B cell (primary cell): ENCODE data around the gene LAIR1. TPM values are rescaled to one million over a fixed set of nuclear protein-coding genes. Genes with fewer than 3 reads are reported as not detected.

Experiments used
- ATAC-seq: fragments of 200-7000 bp; cut with Tn5 transposase; one replicate; pipeline ENCODE4 v1.10.0; 2021; ENCODE audit warnings: low read depth, mild to moderate bottlenecking, moderate number of reproducible peaks, moderate library complexity
- CTCF ChIA-PET: fragments of 350-600 bp; sonication (Branson Sonifier 250); formaldehyde crosslinking; loops from one replicate; lab custom pipeline; 2021; ENCODE audit warnings: antibody characterized with exemption, inconsistent platforms; lab: Charles Lee
- POLR2A ChIA-PET: fragments of 350-600 bp; sonication (Branson Sonifier 250); formaldehyde crosslinking; loops from one replicate; lab custom pipeline; 2021; ENCODE audit warnings: antibody characterized with exemption; lab: Charles Lee
- DNase-seq: peaks from one replicate; pipeline ENCODE4 v3.0.0; 2013
- H2AFZ ChIP-seq: 2 replicates; pipeline ENCODE4 v1.6.1; 2012; ENCODE audit warnings: mild to moderate bottlenecking, low read depth, low read length; ENCODE audit not compliant: insufficient read depth, poor library complexity, severe bottlenecking
- H3K27ac ChIP-seq, 2 donors: 1 replicate in 1 of 2; 2 replicates in 1 of 2; pipeline ENCODE4 v1.5.1; 2012 to 2013; ENCODE audit warnings: low read length in 2 of 2, mild to moderate bottlenecking in 2 of 2, moderate library complexity in 1 of 2
- H3K27me3 ChIP-seq, 4 experiments: fragments of 200-600 bp in 1 of 4; sonication (generic) in 1 of 4; replicated peaks in 1 of 4; 1 replicate in 2 of 4; 2 replicates in 2 of 4; pipeline versions ENCODE4 v1.6.1 to v1.7.0; 2013 to 2016; ENCODE audit warnings: low read length in 3 of 4, mild to moderate bottlenecking in 2 of 4, mixed read lengths in 1 of 4, moderate library complexity in 1 of 4; ENCODE audit not compliant: insufficient read depth in 4 of 4, control insufficient read depth in 3 of 4; ENCODE audit errors: control extremely low read depth in 1 of 4
- H3K36me3 ChIP-seq, 2 experiments: replicated peaks in 1 of 2; 1 replicate in 1 of 2; 2 replicates in 1 of 2; pipeline versions ENCODE4 v1.6.1 to v1.7.1; 2013; ENCODE audit warnings: low read length in 1 of 2; ENCODE audit not compliant: insufficient read depth in 2 of 2, control insufficient read depth in 1 of 2; ENCODE audit errors: control extremely low read depth in 1 of 2, extremely low read depth in 1 of 2
- H3K4me1 ChIP-seq, 2 donors: fragments of 200-600 bp in 1 of 2; sonication (generic) in 1 of 2; 1 replicate in 1 of 2; 2 replicates in 1 of 2; pipeline versions ENCODE4 v1.5.1 to v1.6.1; 2013 to 2017; ENCODE audit warnings: low read length in 2 of 2; ENCODE audit not compliant: control insufficient read depth in 2 of 2, insufficient read depth in 2 of 2
- H3K4me2 ChIP-seq: replicated peaks from 2 replicates; pipeline ENCODE3; 2012; ENCODE audit warnings: mild to moderate bottlenecking, low read depth, low read length; ENCODE audit not compliant: poor library complexity, severe bottlenecking
- H3K4me3 ChIP-seq, 5 experiments: fragments of 200-600 bp in 1 of 5; sonication (generic) in 1 of 5; 1 replicate in 3 of 5; 2 replicates in 2 of 5; pipeline versions ENCODE4 v1.5.1 to v1.7.0; 2011 to 2016; ENCODE audit warnings: low read length in 4 of 5, mild to moderate bottlenecking in 4 of 5, low read depth in 2 of 5, control low read depth in 1 of 5, moderate library complexity in 1 of 5; ENCODE audit not compliant: insufficient read depth in 1 of 5; ENCODE audit errors: control extremely low read depth in 1 of 5, extremely low read depth in 1 of 5
- H3K79me2 ChIP-seq: fragments of 200-600 bp; sonication (generic); one replicate; pipeline ENCODE4 v1.6.0; 2016; ENCODE audit warnings: low read length; ENCODE audit not compliant: control insufficient read depth, insufficient read depth
- H3K9ac ChIP-seq: fragments of 200-600 bp; sonication (generic); 2 replicates; pipeline ENCODE4 v1.6.1; 2017; ENCODE audit warnings: mild to moderate bottlenecking, low read length, moderate library complexity
- H3K9me3 ChIP-seq, 3 donors: one replicate each; pipeline versions ENCODE4 v1.6.1 to v1.7.1; 2013; ENCODE audit warnings: low read length in 2 of 3; ENCODE audit not compliant: control insufficient read depth in 2 of 3, insufficient read depth in 1 of 3; ENCODE audit errors: control extremely low read depth in 1 of 3
- H4K20me1 ChIP-seq: 2 replicates; pipeline ENCODE4 v1.6.0; 2012; ENCODE audit warnings: mild to moderate bottlenecking, low read length; ENCODE audit not compliant: insufficient read depth, control insufficient read depth, poor library complexity, severe bottlenecking
- H3K27ac Mint-ChIP-seq: one replicate; pipeline ENCODE4 v1.8.0; 2021; ENCODE audit warnings: mixed read lengths
- H3K27me3 Mint-ChIP-seq: one replicate; pipeline ENCODE4 v1.8.0; 2021; ENCODE audit warnings: mixed read lengths
- H3K4me1 Mint-ChIP-seq: one replicate; pipeline ENCODE4 v1.8.0; 2021; ENCODE audit warnings: mixed read lengths
- H3K4me3 Mint-ChIP-seq: one replicate; pipeline ENCODE4 v1.8.0; 2021; ENCODE audit warnings: mixed read lengths
- H3K9me3 Mint-ChIP-seq: one replicate; pipeline ENCODE4 v1.8.0; 2022; ENCODE audit warnings: mixed read lengths; ENCODE audit not compliant: insufficient read depth
- EZH2 ChIP-seq: IDR thresholded peaks from 2 replicates; pipeline ENCODE4 v1.6.1; 2012; ENCODE audit warnings: borderline replicate concordance, low read depth, mild to moderate bottlenecking, moderate library complexity, low read length; ENCODE audit not compliant: insufficient read depth, poor library complexity, severe bottlenecking
- WGBS: methylation state at CpG from one replicate; pipeline ENCODE4 v1.1.5; 2013; ENCODE audit warnings: missing lambda C conversion rate; ENCODE audit not compliant: insufficient coverage; 5-methylcytosine and 5-hydroxymethylcytosine counted together
- intact Hi-C: fragments of 100-400 bp; cut with micrococcal nuclease; formaldehyde crosslinking; loops from one replicate; pipeline ENCODE4 v1.10.0; 2022
- polyA plus RNA-seq: library from polyadenylated mRNA; depleted of rRNA; stranded (reverse); fragments of >200 nt; gene quantifications from 2 replicates; pipeline ENCODE4 v1.2.3, GENCODE V29; 2012
- total RNA-seq, 2 donors: library from RNA; stranded (reverse); fragments of 120-200 nt in 1 of 2; gene quantifications; 1 replicate in 1 of 2; 2 replicates in 1 of 2; pipeline versions ENCODE4 v1.2.3 to v1.2.4, GENCODE V29; 2013 to 2022
- TF ChIP-seq, protein P1 (sequence below): fragments of 200-600 bp; IDR thresholded peaks from one replicate; pipeline ENCODE4 v1.8.0; 2022; ENCODE audit warnings: antibody characterized with exemption, mild to moderate bottlenecking

The LAIR1 gene
- total and polyA plus RNA-seq, 2 donors (not counting 1 experiment from before 2014, with no cell fraction given), result 41.5 to 173 TPM

DNA sequence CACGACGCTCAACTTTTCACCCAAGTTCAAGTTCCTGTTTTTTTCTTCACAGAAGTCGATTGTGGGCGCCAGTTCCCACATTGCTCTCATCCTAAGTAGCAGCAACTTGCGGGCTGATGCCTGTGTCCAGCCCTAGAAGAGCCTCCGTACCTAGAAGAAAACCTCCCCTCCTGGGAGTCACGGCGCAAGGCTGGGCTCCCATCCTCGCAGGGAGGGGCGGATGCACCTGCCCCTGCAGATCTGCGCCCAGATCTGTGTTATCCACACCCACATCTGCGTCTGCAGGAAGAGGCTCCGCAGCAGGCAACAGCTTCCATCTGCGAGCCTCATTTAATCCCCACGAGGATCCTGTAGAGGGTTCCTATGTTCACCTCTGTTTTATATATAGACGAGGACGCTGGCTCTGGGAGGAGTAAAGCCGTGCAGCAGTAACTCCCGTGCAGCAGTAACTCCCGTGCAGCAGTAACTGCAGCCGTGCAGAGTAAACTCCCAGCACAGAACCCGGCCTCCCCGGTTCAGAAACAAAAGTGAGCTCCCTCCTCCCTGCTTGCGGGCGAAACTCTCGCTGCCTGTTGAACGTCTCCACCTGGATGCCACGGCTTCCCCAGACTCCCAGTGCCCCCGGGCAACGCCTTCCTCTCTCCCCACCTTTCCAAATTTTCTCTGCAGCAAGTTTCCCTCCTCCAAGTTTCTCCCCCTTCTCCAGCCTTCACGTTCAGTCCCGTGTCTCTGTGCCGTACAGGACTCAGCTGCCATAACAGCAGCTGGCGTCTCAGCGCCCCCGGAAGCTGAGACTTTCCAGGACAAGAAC lies 23.5 kb upstream of the LAIR1 start:
- under 1% methylated on average over 33 of the region's 36 CpGs for WGBS
- intact Hi-C loops, result loop anchor here (1.0 to 2.0 kb wide), 2 partner anchors 10 to 219 kb away; no protein-coding TSS in a partner anchor
- H3K9me3 Mint-ChIP-seq, result no peaks in the 10 kb centered on the region
- Histone ChIP-seq H3K9me3 (no peaks in the 10 kb centered on the region), H3K4me1 (peaks cover 38 to 44% of the 10 kb centered on the region in 2 donors), H3K4me3 (peak overlapping the region; percentile 41 to 81 (median 62)), H3K27me3 (no peaks in the 10 kb centered on the region), H3K27ac (peak overlapping the region; percentile 9 to 65), H3K4me2 (peak overlapping the region; percentile 88), H3K36me3 (no peaks in the 10 kb centered on the region), H3K79me2 (peaks cover 9% of the 10 kb centered on the region), H4K20me1 (no peaks in the 10 kb centered on the region), H3K9ac (peak overlapping the region; percentile 71), H2AFZ (peak overlapping the region; percentile 78)
- H3K27ac Mint-ChIP-seq, result peak overlapping the region; percentile 85
- ChIA-PET CTCF (interaction anchor here (0.8 to 10.8 kb wide), 18 partner anchors 9 to 223 kb away, joined by 3 to 235 read pairs (median 6); partner anchors contain the start of gene LAIR1), POLR2A (interaction anchor here (0.5 to 2.4 kb wide), 9 partner anchors 10 to 187 kb away, joined by 3 to 12 read pairs (median 5); partner anchors contain the start of genes LAIR1, LENG8 and RPS9)
- ATAC-seq (peak; percentile 69), DNase-seq (peak; percentile 64)
- TF ChIP-seq EZH2, result no peak
- TF ChIP-seq, protein P1, sequence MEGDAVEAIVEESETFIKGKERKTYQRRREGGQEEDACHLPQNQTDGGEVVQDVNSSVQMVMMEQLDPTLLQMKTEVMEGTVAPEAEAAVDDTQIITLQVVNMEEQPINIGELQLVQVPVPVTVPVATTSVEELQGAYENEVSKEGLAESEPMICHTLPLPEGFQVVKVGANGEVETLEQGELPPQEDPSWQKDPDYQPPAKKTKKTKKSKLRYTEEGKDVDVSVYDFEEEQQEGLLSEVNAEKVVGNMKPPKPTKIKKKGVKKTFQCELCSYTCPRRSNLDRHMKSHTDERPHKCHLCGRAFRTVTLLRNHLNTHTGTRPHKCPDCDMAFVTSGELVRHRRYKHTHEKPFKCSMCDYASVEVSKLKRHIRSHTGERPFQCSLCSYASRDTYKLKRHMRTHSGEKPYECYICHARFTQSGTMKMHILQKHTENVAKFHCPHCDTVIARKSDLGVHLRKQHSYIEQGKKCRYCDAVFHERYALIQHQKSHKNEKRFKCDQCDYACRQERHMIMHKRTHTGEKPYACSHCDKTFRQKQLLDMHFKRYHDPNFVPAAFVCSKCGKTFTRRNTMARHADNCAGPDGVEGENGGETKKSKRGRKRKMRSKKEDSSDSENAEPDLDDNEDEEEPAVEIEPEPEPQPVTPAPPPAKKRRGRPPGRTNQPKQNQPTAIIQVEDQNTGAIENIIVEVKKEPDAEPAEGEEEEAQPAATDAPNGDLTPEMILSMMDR, result no peak
- peak overlapping the region; percentile 93 for H3K4me3 Mint-ChIP-seq
- H3K27me3 Mint-ChIP-seq, result peaks cover 10% of the 10 kb centered on the region
- H3K4me1 Mint-ChIP-seq, result peaks cover 45% of the 10 kb centered on the region

DNA sequence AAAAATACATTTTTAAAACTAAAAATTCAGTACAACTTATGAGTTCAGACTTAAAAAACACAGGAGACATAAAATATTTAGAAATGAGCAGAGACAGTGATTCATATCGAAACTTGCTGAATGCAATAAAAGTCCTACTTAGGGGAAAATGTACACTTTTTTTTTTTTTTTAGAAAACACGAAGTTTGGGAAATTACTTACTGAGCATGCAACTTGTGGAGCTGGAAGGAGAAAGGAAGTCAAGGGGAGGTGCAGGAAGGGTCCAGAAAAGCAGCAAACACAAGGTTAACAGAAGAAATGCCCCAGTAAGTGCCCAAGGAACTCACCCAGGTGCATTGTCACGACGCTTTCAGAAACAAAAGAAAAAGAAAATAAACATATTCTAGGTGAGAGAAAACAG lies 18.6 kb upstream of the LAIR1 start:
- peaks cover 0 to 8% (median 0%) of the 10 kb centered on the region in 3 donors for H3K9me3 ChIP-seq
- peak overlapping the region; percentile 61 for H3K27ac Mint-ChIP-seq
- ChIA-PET CTCF (interaction anchor here (2.9 kb wide), 1 partner anchor 8 kb away, joined by 16 read pairs; no protein-coding TSS in a partner anchor), POLR2A (no interaction called here)
- intact Hi-C loops, result no loop called here
- ATAC-seq, result no peak
- no peak overlapping the region for H2AFZ ChIP-seq
- H3K4me3 ChIP-seq, result no peak overlapping the region
- peaks cover 41% of the 10 kb centered on the region for H3K4me1 Mint-ChIP-seq
- no peak overlapping the region for H3K27ac ChIP-seq
- no peaks in the 10 kb centered on the region for H3K36me3 ChIP-seq
- TF ChIP-seq, protein P1, result no peak
- no peak for TF ChIP-seq EZH2
- H3K9ac ChIP-seq, result no peak overlapping the region
- H3K27me3 Mint-ChIP-seq, result no peaks in the 10 kb centered on the region
- H3K4me1 ChIP-seq, result peaks cover 27 to 31% of the 10 kb centered on the region in 2 donors
- WGBS, result no CpG with 5 or more reads among the region's 4 CpGs
- H3K4me3 Mint-ChIP-seq, result no peak overlapping the region
- no peaks in the 10 kb centered on the region for H4K20me1 ChIP-seq
- peaks cover 6% of the 10 kb centered on the region for H3K9me3 Mint-ChIP-seq
- H3K79me2 ChIP-seq, result no peaks in the 10 kb centered on the region
- H3K4me2 ChIP-seq, result no peak overlapping the region
- no peak for DNase-seq
- H3K27me3 ChIP-seq, result no peaks in the 10 kb centered on the region
